Stimulated activated CD4-positive, alpha-beta T cell treated with anti-CD3 and anti-CD28 coated beads, Interleukin-15, amount 100 ng/mL, for 1 hour (primary cell): ENCODE data around the gene PRDM16.

ENCODE experiments used
- DNase-seq, 2 donors: peaks; one replicate each; pipeline ENCODE4 v3.0.0-alpha.2; 2020; ENCODE audit warnings: low read depth in 1 of 2, low spot score in 1 of 2

The PRDM16 gene

DNA sequence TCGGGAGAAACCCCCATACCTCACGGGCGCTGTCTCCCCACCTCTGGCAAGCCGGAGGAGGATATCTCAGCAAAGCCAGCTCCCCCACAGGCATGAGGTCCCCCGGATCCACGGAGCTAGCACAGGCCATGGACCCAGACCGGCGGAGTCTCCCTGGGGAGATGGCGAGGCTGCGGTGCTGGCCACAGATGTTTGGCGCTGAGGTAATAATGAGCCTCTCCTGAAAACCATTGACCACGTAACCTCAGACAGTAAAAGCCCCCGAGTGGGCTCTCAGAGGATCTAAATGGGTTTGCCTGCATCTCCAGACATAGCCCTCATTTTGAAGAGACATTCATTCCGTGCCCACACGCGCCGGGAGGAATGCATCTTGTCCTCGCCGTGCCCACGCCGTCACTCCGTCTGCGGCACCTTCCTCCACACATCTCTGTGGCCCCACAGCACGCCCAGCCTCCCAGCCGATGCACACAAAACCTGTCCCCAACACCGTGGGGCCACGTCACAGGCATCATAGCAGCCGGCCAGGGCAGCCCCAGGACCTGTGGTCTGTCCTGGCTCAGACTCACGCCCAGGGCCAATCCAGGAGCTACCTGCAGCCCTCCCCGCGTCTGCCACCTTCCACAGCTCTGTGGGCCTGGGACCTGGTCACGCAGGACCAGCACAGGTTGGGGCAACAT lies 150.9 kb downstream of the PRDM16 start:
- no peak for DNase-seq

DNA sequence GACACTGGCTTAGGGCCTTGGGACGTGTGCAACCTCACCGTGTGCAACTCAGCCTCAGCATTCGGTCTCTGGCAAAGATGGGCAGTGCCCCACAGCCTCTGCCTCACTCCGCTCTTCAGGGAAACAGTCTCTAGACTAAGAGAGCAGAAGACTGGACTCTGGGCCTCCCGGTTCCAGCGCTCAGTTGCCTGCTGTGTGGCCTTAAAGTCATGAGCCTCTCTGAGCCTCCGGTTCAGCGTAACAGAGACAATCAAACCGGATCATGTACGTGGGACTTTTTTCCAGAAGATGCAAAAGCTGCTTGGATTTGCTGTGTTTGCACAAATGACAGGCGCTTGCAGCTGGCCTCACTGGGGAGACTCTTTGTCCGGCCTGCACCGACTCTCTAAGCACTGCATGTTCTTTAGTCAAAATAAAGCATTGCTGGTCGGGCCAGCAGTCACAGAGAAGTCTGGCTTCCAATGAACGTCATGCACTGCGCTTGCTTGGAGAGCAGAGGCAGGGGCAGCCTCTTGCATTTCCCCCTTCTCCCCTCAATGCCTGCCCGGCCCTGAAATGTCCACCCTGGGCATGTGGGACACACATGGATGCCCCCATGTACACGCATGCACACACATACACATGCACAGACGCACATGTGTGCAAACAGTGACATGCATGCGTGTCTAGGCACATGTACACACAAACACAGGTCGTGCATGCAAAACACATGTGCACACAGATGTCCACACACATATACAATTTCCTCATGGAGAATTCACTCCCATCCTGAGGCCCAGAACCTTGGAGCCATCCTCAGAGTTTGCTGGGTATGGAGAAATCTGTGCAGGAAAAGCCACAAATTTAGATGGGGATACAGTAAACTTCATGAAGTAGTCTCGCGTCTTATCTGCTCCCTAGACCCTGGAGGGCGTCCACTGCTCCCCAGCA lies 152.4 kb downstream of the PRDM16 start:
- no peak for DNase-seq

DNA sequence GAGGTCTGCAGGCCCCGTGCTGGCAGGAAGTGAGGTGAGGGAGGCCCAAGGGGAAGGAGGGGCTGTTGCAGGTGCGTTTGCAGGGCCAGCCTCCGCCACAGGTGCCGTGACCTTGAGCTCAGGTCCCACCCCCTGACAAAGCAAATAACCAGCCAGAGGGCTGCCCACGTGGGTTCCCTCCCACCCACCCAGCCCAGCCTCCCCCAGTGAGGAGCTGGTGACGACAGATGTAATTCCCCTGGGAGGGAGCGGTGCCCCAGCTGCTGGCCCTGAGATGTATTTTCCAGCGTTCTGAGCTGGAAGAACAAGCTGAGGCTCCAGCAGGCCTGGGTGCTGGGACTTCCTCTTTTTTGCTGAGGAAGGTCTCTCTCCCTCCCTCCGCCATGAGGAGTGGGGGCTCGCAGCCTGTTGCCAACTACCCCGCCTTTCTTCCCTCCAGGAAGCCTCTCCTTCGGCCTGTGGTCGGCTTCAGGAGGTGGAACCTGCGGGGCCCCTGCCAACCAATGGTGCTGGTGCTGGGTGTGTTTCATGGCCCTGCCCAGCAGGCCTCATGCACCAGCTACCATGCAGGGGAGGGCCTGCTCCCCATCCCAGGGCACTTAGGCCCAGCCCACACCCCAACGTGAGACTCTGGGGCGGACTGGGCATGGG lies 153.2 kb downstream of the PRDM16 start:
- no peak for DNase-seq

DNA sequence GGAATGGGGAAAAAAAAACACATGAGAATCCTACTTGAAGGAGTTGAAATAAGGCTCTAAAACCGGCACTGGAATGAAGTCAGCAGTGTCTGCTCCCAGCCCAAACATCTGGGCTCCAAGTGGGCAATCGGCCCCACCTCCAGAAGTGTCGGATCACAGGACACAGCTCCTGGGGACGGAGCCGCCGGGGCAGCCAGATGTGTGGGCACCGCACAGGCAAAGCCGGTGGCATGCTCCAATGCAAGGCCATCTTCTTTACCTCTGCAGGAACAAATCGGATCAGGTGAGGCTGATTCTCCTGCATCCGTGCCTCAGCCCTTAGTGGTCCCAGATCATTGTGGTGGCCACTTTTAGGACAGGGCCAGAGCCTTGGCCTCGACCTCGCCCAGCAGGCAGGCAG lies 156.7 kb downstream of the PRDM16 start:
- DNase-seq, result no peak

DNA sequence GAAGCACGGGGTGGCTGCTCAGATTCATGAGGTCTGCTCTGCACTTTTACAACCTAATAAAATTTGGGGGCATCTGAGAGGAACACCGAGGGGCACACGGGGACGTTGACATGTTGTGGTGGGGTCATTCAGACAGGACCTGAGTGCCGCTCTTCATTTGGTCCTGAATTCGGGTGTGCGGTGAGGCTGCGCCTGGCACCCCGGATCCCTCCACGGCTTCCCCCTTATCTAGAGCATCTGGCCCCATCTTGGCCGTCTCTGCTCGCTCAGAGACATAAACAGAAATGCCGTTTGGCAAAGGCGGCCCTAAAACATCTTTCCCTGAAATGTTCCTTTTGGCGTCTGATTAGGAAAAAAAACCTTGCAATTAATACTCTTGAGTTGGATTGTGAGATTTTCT lies 157.2 kb downstream of the PRDM16 start:
- no peak for DNase-seq

DNA sequence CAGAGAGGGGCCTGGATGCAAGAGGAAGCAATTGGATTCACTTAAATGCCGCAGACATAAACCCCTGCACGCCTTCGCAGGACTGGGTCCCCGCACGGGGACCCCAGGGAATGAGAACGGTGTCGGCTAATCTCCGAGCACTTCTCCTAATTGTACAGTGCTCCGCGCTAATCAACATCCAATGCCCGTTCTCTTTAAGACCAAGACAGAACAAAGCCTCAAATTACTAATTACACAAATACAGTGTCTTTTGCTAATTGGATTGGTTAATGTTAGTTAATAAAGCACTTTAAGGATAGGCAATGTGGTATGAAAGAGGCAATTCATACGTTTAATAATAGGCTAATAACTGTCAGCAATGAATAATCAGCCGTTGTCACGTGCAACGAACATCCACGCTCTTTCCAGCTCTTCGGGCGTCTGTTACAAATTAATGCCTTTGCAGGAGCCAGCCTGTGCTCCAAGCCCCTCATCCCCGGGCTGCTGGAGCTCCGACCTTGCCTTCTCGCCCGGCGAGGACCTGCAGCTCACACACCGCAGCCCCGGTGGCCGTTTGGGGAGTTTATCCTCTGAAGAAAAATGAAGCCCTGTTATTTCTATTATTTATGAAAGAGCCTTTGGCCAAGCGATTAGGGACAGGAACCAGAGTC lies 157.8 kb downstream of the PRDM16 start:
- no peak for DNase-seq

DNA sequence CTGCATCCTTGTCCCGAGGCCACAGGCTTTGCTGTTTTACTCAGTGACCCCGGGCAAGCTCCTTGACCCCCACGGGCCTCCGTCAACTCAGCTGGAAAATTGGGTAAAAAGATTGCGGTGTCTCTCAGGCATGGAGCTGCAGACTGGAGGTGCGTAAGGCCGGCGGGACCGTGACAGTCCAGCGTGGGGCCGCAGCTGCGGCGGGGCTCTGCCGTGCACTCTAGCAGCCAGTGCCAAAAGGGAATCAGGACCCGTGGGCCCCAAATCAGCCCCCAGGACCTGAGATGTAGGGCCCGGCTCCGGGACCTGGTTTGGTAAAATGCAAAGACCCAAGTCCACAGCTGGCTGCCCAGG lies 158.3 kb downstream of the PRDM16 start:
- no peak for DNase-seq

DNA sequence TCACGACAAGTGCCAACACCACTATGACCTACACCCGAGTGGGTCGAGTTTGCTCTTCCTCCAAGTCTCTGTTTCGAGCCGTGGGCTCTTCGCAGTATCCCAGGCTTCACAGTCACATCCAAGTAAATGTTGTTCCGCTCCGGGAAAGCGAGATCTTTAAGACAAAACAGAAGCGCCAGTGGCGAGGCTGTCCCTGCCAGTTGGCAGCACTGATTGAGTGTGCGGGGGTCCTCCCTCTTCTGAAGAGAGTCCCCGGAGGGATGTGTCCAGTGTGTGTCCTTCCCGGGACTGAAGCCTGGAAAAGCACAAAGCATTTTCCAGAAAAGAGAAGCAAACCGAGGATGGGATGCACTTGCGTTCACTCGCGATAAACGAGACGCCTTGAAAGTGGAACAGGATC lies 158.9 kb downstream of the PRDM16 start:
- no peak for DNase-seq

DNA sequence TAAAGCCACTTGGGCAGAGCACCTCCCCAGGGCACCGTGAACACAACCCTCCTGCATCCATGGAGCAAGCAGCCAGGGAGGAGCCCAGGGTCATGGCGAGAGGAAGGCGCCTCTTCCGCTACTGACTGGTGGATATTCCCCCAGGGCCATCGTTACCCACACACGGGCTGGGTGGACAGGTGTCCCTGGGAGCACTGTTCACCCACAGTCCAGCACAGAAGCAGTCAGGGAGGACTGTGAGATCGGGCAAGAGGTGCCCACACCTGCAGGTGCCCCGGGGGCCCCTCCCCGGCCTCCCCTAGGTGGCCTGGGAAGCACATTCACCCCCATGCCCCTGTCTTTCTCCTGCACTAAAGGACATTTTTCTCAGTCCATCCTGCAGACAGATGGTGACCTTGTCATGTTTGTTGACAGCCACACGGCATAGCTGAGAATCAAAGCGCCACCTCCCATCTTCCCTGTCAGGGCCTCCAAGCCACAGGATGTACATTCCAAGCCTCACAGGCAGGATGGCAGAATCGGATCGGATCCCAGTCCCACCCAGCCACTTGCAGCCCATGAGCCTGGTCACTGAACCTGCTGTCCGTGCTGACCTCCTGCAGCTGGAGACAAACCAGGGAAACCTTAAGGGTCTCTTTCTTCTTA lies 160.2 kb downstream of the PRDM16 start:
- no peak for DNase-seq

DNA sequence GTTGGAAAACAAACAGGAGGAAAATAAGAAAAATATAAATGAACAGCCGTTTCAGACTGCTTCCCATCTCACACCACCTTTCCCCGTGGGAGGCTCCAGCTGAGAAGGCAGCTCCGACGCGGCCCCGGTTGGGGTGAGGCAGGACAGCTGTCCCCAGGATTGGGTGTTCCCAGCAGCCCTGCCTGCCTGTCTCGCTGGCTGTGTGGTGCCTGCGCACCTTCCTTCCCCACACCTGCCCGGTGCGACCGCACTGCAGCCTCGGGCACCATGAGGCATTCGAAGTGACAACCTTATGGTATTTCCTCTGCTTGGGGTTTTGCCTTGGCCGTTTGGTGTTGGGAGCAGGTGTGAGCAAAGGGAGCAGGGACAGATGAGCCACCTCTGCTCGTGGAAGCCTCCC lies 161.6 kb downstream of the PRDM16 start:
- DNase-seq, result no peak

DNA sequence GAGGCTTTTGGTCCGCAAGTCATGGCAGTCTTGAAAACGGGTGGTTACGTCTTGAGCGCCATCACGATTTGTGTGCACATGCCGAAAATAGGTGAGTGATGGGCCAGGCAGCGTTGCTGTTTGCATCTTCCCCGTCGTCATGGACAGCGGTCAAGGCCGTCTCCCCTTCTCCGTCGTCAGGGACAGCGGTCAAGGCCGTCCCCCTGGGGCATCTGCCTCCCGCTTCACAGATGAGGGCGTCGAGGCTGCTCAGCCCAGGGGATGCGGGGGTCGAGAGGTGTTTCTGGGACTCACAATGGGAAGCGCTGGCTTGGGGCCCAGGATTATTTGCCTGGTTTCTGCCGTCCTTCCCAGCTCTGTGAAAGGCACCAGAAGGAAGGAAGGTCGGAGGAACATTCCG lies 162.2 kb downstream of the PRDM16 start:
- no peak for DNase-seq

DNA sequence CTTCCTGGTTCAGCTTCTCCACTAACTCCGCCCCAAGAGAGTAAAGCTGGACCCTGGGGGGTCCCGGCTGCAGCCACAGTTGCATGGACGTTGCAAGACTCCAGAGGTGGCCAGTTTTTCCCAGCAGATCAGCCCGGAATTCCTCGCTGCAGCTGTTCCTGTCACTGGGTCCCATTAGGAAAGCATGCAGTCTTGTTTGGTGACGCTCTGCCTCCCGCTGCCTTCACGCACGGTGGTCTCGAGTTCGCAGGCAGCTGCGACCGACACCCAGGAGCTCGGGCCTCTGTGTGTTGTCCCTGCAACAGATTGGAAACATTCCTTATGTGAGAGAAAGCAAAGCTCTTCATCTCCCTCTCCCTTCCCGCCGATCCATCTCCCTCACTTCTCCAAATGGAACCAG lies 162.8 kb downstream of the PRDM16 start:
- no peak for DNase-seq

DNA sequence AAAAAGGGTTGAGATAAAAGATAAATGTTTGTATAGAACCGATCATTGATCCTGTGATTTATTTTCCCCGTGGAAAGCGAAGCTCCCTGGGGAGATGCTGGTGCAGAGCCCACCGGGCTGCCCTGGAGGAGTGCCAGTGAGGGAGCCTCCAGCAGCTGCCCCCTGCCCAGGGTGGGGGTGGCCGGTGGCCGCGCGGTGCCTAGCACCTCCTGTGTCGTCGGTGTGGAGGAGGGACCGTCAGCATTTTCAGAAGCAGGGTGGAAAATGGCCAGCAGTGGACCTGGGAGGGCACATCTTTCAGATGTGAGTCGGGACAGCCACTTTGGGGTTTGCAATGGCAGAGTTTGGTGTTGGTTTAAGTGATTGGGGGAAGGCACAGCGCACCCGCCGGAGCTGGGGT lies 164.0 kb downstream of the PRDM16 start:
- no peak for DNase-seq

DNA sequence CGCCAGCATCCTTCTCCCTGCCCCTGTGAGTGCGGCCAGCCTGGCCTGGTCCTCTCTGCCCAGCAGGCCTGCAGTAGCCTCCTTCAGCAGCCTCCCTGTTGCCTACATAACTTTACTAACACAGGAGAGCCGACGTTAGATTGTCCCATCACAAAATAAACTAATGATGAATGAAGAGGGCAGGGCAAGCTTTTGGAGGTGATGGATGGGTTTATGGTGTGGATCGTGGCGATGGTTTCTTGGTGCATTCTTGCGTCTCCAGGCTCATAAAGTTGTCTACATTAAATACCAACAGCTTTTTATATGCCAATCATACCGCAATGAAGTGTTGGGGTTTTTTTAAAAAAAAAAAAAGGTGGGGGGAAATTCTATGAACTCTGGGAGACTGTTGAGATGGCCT lies 164.5 kb downstream of the PRDM16 start:
- no peak for DNase-seq

DNA sequence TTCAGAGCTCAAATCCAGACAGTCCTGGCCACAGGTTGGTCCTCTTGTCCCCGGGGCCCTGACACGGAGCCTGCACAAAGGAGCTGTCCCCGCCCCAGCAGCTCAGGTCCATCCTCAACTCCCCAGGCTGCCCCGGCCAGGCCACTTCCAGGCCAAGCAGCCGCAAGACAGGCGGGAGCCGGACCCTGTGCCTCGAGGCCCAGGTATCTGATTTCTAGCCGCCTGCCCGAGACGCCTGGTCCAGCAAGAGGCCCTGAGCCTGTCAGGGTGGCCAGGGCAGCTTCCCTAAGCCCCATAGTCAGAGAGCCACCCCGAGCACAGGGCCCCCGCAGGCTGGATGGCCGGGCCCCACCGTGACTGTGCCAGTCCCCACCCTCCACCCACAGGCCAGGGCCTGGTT lies 165.3 kb downstream of the PRDM16 start:
- no peak for DNase-seq

DNA sequence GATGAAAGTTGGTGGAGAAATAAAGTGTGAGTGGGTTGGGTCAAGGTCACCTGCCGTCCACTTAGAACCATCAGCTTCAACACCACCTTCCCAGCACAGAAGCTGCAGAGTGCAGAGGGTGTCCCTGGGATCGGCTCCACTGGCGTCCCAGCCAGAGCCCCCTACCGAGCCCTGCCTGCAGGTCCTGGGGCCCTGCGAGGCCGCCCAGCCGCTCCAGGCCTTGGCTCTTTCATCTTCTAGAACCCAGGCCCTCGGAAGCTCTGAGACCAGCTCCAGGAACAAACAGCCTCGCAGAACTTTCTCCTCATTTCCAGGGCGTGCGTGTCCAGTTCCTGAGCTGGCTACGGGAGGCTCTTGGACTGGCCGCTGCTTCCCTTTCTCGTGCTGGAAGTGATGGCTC lies 166.0 kb downstream of the PRDM16 start:
- DNase-seq, result no peak

DNA sequence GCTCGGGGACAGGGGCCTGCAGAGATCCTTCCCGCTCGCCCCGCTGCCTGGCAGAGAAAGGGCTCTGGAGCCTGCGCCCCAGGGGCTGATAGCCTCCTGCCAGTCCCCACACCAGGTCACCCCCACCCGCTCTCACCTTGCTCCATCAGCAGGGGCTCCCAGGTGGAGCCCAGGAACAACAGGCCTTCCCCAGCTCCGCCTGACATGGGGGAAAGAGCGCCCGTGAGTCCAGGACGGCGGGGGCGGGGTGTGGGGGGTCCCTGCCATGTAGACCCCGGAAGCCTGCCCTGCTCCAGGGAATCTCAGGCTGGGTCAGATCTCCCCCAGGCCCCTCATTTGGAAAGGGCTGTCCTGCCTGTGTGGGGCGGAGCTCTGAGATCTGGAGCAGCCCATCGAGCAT lies 166.5 kb downstream of the PRDM16 start:
- DNase-seq, result no peak

DNA sequence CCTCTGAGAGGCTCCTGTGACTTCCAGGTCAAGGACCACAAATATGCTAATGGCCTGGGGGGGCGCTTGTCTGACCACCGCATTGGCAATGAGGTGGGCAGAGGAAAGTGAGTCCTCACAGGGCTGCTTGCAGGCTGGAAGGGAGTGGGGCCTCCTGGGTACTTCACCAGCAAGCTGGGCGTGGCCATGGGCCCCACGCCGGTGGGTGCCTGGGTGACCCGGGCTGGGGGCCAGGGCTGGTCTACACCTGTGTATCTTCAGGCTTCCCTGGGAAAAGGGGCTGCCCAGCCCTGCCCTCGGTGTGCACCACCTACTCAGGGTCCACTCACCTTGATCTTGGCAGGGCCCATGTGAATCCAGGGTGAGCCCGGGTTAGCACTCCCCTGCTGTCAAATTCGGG lies 167.4 kb downstream of the PRDM16 start:
- DNase-seq, result no peak

DNA sequence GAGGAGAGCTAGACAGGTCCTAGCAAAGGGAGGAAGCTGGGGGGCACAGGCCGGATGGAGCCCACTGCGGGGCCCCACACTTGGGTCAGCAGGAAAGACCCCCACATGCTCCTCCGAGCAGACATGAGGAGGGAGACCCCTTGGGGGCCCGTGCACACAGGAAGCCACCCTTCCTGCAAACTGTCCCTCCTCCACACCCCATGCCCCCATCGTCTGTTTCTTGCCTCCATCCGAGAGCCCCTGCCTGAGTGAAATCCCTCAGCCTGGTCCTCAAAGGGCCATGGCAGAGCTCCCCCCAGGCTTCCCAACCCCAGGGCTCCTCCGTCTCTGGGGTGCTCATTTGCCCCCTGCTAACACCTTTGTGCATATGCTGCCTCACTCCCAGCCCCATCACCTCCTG lies 168.0 kb downstream of the PRDM16 start:
- DNase-seq, result no peak

DNA sequence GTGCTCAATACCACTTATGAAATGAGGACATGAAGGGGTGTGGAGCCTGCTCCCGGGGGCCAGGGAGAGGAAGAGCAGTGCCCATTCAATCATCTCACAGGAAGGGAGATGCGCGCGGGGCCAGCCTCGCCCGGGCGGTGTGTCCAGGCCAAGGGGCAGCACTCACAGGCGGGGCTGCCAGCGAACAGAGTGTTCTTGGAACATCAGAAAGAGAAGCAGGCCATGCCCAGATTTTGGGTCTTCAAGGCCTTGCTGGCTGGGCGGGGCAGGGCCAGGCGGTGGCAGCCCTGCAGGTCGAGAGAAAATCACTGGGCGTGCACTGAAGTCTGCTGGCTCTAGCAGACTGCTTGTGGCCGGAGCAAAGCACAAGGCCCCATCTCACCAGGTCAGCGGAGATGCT lies 168.6 kb downstream of the PRDM16 start:
- DNase-seq, result no peak

DNA sequence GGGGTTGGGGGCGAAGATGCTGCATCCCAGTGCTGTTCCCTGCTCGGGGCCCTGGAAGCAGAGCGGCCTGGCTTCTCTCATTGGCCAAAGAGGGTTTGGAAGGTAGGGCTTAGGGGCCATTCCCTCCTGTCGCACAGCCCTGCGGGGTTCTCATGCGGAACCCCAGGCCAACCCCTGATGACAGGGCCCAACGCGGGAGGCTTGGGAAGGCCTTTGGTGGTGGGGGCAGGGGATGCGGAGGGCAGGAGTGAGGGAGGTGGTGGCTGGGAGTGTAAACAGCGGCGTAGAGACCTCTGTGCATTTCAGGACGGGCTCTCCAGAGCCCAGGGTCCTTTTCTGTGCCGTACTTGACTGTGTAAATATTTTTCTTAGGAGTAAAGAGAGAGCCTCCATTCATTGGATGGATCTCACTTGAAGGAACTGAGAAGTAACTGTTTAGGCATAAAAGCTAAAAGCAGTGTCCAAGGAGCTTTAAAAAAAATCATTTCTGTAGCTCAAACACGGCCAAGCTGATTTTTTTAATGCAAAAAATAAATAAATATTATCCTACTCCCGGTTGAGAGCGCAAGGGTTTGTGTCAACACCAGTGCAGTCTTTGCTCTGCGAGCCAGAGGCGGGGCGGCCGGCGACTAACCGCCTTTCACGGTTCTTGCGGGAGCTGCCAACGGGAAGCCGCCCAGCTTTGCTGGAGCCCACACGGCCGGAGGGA lies 169.1 kb downstream of the PRDM16 start:
- DNase-seq, result no peak
